Adrenal gland (tissue), 5 donors: ENCODE data around the gene ANTXRL.

Source experiments
- POLR2A ChIP-seq, 2 donors: fragments of 450-650 bp; IDR thresholded peaks; one replicate each; pipeline ENCODE4 v1.6.1; 2017; ENCODE audit warnings: antibody characterized with exemption in 2 of 2, mild to moderate bottlenecking in 2 of 2, moderate library complexity in 1 of 2
- TF ChIP-seq, protein P1 (sequence below), 6 experiments: fragments of 450-650 bp in 4 of 6; fragments of 200-600 bp in 2 of 6; sonication (generic) in 1 of 6; IDR thresholded peaks; 1 replicate in 5 of 6; 2 replicates in 1 of 6; pipeline versions ENCODE4 v1.5.1 to v1.8.0; 2016 to 2021; ENCODE audit warnings: antibody characterized with exemption in 6 of 6, mild to moderate bottlenecking in 2 of 6, moderate library complexity in 1 of 6
- donor health status: DM: no; HTN: no; CAD: no.

DNA sequence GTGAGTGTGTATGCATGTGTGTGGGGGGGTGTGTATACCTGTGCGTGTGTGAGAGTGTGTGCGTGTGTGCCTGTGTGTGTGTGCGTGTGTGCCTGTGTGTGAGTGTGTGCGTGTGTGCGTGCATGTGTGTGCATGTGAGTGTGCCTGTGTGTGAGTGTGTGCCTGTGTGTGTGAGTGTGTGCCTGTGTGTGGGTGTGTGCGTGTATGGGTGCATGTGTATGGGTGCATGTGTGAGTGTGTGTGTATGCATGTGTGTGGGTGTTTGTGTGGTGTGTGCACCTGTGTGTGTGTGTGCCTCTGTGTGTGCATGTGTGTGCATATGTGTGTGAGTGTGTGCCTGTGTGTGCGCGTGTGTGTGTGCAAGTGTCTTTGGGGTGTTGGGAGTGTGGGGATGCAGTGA is 6.4 kb downstream of the ANTXRL start:
- TF ChIP-seq POLR2A (IDR thresholded peaks at IDR 0.05), result no peak
- TF ChIP-seq, protein P1, sequence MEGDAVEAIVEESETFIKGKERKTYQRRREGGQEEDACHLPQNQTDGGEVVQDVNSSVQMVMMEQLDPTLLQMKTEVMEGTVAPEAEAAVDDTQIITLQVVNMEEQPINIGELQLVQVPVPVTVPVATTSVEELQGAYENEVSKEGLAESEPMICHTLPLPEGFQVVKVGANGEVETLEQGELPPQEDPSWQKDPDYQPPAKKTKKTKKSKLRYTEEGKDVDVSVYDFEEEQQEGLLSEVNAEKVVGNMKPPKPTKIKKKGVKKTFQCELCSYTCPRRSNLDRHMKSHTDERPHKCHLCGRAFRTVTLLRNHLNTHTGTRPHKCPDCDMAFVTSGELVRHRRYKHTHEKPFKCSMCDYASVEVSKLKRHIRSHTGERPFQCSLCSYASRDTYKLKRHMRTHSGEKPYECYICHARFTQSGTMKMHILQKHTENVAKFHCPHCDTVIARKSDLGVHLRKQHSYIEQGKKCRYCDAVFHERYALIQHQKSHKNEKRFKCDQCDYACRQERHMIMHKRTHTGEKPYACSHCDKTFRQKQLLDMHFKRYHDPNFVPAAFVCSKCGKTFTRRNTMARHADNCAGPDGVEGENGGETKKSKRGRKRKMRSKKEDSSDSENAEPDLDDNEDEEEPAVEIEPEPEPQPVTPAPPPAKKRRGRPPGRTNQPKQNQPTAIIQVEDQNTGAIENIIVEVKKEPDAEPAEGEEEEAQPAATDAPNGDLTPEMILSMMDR (IDR thresholded peaks at IDR 0.05), result no peak
